Parathyroid adenoma (tissue), 2 donors: ENCODE results near the gene TTC23.

Experiments
- H2AFZ ChIP-seq: fragments of 300-600 bp; sonication (generic); one replicate; pipeline ENCODE4 v1.7.0; 2017; ENCODE audit warnings: antibody characterized with exemption, mild to moderate bottlenecking
- H3K27ac ChIP-seq: fragments of 300-600 bp; sonication (generic); one replicate; pipeline ENCODE4 v1.7.0; 2017
- H3K27me3 ChIP-seq: fragments of 300-600 bp; sonication (generic); one replicate; pipeline ENCODE4 v1.7.0; 2017; ENCODE audit warnings: low read length; ENCODE audit not compliant: control insufficient read depth, insufficient read depth
- H3K36me3 ChIP-seq: fragments of 300-600 bp; sonication (generic); one replicate; pipeline ENCODE4 v1.7.0; 2017; ENCODE audit warnings: low read length; ENCODE audit not compliant: control insufficient read depth, insufficient read depth
- H3K4me1 ChIP-seq: fragments of 300-600 bp; sonication (generic); one replicate; pipeline ENCODE4 v1.7.0; 2017; ENCODE audit warnings: control low read depth
- H3K4me2 ChIP-seq: fragments of 300-600 bp; sonication (generic); one replicate; pipeline ENCODE4 v1.7.0; 2017; ENCODE audit warnings: low read length
- H3K4me3 ChIP-seq: fragments of 300-600 bp; sonication (generic); one replicate; pipeline ENCODE4 v1.7.0; 2017; ENCODE audit warnings: low read depth, low read length
- H3K79me2 ChIP-seq: fragments of 300-600 bp; sonication (generic); one replicate; pipeline ENCODE4 v1.7.0; 2017; ENCODE audit warnings: control low read depth
- H3K9ac ChIP-seq: fragments of 300-600 bp; sonication (generic); one replicate; pipeline ENCODE4 v1.7.0; 2017; ENCODE audit warnings: mild to moderate bottlenecking
- H3K9me3 ChIP-seq: fragments of 300-600 bp; sonication (generic); one replicate; pipeline ENCODE4 v1.7.0; 2017; ENCODE audit warnings: low read length; ENCODE audit not compliant: control insufficient read depth
- CTCF ChIP-seq: fragments of 300-600 bp; sonication (generic); IDR thresholded peaks from one replicate; pipeline ENCODE4 v1.7.0; 2017; ENCODE audit warnings: antibody characterized with exemption, mild to moderate bottlenecking
- donor health status: primary hyperparathyroidism.

Gene TTC23

DNA sequence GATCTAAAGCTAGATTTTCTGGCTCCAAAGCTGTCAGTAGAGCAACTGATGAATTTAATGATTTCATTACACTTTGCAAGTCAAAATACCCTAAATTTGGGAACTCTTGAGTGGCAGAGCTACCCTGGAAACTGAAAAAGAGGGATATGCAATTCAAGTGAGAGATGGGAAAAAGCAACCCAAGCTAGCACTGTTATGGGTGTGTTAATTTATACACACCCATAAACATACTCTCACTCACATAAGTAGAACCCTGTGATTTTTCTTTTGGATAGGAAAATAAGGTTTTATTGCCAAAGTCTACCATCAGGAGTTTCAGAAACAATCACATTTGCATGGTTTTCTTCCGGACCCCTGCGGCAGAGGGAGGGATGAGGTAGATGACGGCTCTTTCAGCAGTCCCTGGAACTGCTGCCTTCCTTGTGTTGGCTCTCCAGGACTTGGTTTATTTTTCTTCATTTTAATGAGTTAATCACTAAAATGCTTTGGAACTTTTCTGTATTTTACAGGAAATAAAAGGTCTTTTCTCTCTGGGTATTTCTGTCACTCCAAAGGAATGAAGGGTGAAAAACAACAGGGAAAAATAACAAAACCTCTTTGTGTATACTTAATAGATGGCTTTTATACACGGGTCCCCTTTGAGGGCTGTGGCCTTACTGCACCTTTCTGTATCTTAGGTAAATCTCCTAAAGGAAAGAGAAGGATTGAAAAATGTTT is 63.8 kb downstream of the TTC23 start:
- H3K4me2 ChIP-seq = no peak overlapping the region
- no peaks in the 10 kb centered on the region for H3K9me3 ChIP-seq
- no peak overlapping the region for H3K9ac ChIP-seq
- no peaks in the 10 kb centered on the region for H3K27me3 ChIP-seq
- no peak overlapping the region for H2AFZ ChIP-seq
- H3K27ac ChIP-seq = no peak overlapping the region
- TF ChIP-seq CTCF = no peak
- H3K79me2 ChIP-seq = no peaks in the 10 kb centered on the region
- no peak overlapping the region for H3K4me3 ChIP-seq
- H3K4me1 ChIP-seq = peaks cover 2% of the 10 kb centered on the region
- H3K36me3 ChIP-seq = no peaks in the 10 kb centered on the region

DNA sequence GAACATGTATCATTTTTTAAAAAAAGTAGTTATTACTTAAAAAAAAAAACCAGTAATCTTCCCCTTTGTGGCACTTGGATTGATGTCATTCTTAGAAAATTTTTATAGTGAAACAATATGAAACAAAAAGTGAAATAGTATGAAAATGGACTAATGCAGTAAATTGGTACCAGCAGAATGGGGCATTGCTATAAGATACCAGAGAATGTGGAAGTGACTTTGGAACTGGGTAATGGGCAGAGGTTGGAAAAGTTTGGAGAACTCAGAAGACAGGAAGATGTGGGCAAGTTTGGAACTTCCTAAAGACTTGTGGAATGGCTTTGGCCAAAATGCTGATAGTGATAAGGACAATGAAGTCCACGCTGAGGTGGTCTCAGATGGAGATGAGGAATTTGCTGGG is 66.6 kb downstream of the TTC23 start:
- Histone ChIP-seq H3K4me3 (no peak overlapping the region), H3K27me3 (no peaks in the 10 kb centered on the region), H3K9ac (no peak overlapping the region), H3K27ac (no peak overlapping the region), H3K36me3 (no peaks in the 10 kb centered on the region), H2AFZ (no peak overlapping the region), H3K79me2 (no peaks in the 10 kb centered on the region), H3K4me2 (no peak overlapping the region), H3K9me3 (no peaks in the 10 kb centered on the region), H3K4me1 (peaks cover 10% of the 10 kb centered on the region)
- TF ChIP-seq CTCF = no peak

- Histone ChIP-seq H3K27me3 (no peaks in the 10 kb centered on the region), H3K36me3 (no peaks in the 10 kb centered on the region), H3K9ac (no peak overlapping the region), H3K4me1 (peaks cover 16% of the 10 kb centered on the region), H3K4me3 (no peak overlapping the region), H3K79me2 (no peaks in the 10 kb centered on the region), H3K9me3 (no peaks in the 10 kb centered on the region), H2AFZ (peak overlapping the region; percentile 67), H3K27ac (peak overlapping the region; percentile 30), H3K4me2 (peak overlapping the region; percentile 20)
- TF ChIP-seq CTCF = no peak
Observed at GRCh38 chr15:99181545-99181971, 67.8 kb downstream of the TTC23 start.

DNA sequence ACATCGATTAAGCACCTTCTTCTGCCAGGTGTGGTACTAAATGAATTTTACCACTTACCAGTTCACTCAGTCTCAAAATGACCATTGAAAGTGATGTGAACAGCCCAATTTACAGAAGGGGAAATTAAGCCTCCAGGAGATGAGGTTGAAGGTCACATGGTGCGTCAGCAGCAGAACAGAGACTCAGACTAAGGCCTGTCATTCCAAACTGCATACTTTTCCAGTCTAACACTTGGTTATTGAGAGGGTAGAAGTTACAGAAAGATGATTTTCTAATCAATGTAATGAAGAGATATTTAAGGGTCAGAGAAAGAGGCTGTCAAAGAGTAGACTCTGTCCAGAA is 68.4 kb downstream of the TTC23 start:
- no peaks in the 10 kb centered on the region for H3K36me3 ChIP-seq
- no peak overlapping the region for H3K9ac ChIP-seq
- H3K9me3 ChIP-seq = no peaks in the 10 kb centered on the region
- H3K4me2 ChIP-seq = no peak overlapping the region
- no peaks in the 10 kb centered on the region for H3K79me2 ChIP-seq
- H3K4me1 ChIP-seq = peaks cover 18% of the 10 kb centered on the region
- no peak overlapping the region for H3K4me3 ChIP-seq
- H3K27ac ChIP-seq = peak overlapping the region; percentile 30
- no peaks in the 10 kb centered on the region for H3K27me3 ChIP-seq
- no peak overlapping the region for H2AFZ ChIP-seq
- no peak for TF ChIP-seq CTCF
